ENCODE data around the gene MAP2K3. TPM values are rescaled to one million over a fixed set of nuclear protein-coding genes. Genes with fewer than 3 reads are reported as not detected.

The MAP2K3 gene
- polyA plus RNA-seq, 3 donors = 21.2 to 23.6 (median 23.4) TPM

DNA sequence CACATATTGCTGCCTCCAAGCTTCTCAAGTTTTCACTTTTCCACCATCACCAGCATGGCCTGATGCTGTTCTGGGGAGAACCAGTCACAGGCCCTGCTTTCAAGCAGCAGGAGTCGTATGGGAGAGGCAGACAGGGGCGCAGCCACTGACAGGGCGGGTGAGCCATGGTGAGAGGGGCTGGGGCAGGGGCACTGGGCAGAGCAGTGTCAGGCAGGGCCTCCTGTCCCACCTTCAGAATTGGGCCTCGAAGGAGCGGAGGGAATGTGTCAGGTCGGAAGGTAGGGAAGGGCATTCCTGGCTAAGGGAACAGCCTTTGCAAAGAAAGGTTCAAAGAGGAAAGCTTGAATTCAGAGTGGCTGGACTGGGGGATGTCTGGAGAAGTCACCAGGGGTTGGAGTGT is 4.9 kb upstream of the MAP2K3 start:
- DNase-seq = no peak

DNA sequence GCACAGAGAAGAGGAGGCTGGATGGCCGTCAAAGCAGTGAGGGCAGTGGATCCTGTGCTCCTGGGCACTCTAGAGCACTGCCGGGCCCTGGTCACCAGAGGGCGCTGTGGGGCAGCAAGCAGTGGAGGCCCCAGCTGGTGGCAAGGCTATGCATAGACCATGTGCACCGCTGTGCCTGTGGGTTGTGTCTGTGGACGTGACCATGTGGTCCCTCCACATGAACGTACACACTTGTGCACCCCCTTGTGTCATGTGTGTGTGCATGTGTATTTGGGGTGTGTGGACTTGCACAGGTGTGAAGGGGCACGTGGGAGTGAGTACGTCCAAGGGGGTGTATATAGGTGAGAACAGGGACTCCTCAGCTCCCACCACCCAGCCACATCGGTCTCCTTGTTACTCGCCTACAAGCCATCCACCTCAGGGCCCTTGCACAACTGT is 4.4 kb upstream of the MAP2K3 start:
- peak; percentile 60 for DNase-seq

DNA sequence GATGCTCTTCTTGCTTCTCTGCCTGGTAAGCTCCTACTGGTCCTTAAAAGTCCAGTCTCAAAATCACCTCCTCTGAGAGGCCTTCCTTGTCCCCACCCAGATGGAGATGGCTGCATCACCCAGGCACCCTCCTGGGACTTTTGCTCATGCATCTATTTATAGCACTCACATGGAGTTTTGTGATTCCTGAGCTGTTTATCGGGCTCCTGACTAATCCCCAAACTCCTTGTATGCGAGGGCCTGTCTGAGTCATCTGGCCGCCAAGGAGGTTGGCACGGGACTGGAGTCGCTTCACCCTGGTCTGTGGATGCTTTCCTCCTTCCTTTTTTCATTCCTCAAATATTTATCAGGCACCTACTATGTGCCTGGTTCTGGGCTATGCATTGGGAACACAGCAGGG is 2.3 kb upstream of the MAP2K3 start:
- DNase-seq = no peak

DNA sequence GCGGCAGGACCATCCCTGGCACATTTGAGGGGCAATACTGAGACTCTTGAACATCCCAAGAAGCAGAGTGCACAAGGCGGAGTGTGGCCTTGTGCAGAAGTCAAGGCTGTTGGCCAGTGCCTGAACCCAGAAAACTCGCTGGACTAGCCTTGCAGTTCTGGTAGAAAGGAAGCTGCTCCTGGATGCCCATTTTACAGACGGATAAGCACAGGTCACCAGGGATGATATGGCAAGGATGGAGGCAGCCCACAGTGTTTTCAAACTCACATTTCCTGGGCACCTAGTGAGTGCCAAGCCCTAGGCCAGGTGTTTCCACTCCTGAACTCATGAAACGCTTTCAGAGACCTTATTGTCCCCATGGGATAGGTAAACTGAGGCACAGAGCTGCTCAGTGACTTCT is 1.7 kb upstream of the MAP2K3 start:
- no peak for DNase-seq

DNA sequence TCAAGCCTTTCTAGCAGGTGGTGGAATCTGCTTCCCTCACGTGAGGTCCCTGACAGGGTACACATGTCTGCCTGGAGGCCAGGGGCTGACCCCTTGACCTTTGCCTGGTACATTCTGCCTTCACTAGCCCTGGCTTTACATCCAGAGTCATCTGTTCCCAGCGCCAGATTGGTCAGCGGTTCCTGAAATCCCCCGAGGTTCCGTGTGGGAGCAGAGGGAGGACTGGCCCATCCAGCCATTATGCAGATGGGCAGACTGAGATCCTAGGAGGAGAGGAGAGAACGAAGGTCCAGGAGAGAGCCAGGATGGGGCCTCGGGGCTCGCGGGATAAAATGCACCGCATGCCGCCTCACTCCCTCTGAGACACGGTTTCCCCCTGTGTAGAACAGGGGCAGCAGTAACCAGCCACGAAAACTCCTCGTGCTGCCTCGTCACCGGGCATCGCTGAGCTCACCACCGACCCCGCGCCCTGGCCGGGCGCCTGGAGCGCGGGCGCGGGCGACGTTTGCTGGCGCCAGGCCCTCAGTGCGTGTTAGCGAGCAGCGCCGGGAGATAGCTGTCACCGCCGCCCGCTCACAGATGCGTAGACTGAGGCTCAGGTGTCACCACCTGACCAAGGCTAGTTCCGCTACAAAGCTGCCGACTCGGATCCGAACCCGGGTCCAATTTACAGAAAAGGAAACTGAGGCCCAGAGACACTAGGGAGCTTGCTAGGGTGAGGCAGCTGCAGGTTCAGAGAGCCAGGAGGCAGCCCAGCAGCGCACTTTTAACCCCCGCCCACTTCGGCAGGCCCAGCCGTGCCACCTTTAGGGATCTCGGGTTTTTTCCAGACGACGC is 811 bp upstream of the MAP2K3 start:
- no peak for DNase-seq

DNA sequence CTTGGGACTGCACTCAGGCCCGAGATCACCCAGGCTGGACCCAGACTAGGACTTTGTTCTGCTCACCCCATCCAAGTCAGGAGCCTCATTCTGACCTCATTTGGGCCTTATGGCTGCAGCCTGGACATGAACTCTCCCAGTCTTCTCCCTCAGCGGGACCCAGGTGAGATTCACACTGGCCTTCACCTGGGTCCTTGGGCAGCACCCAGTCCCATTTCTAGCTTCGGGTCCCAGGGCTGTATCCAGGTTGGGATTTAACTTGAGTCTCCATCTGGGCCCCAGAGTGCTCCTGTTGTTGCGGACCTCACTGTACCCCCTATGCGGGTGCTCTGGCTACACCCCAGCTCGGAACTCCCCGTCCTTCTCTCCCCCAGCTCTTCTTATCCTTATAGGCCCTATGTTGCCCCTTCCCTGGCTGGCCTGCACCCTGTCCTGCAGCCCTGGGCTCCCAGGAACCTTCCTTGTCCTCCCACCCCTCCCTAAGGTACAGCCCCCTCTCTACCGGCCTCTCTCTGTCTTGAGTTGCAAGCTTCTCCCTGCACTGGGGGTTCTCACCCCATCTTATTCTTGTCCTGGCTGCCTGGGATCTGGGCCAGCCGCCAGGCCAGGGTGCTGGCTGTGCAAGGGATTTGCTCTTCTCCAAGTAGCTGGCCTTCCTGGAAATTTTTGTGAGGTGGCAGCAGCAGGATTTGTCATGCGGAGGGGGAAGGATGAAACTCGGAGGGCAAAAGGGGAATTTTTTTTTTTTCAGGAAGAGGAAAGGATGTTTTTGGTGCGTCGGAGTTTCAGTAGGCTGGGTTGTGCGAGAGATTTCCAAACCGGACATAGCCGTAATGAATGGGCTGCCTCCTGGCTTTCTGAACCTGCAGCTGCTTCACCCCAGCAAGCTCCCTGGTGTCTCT is 904 bp downstream of the MAP2K3 start:
- DNase-seq = no peak

DNA sequence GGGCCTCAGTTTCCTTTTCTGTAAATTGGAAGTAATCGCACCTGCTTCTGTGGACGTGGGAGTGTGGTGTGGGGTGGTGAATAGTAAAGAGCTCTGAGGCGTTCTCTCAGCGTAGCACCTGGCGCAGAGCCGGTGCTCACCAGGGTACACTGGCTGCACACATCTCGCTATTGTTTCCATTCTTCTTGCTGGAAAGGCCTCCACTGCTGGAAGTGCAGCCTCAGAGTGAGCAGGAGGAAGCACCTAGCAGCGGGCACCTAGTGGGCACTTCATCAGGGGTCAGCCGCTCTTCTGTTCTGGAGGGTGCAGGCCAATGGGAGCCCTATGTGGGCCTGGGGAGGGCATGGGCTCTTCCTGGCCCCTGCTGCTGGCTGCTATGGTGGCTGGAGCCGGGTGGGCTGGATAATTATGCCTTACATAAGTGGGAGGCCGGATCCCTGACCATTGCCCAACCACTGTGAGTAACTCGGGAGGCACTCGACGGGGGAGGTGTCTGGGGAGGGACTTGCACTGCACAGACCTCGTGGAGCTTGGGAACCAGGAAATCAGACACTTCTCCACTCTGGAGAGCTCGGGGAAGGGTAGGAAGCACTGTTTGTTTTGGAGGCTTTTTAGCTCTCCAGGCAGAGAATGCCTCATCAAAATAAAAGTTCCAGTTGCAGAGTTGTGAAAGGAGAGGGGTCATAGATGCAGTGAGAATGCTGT is 1.7 kb downstream of the MAP2K3 start:
- peak; percentile 88 for DNase-seq

DNA sequence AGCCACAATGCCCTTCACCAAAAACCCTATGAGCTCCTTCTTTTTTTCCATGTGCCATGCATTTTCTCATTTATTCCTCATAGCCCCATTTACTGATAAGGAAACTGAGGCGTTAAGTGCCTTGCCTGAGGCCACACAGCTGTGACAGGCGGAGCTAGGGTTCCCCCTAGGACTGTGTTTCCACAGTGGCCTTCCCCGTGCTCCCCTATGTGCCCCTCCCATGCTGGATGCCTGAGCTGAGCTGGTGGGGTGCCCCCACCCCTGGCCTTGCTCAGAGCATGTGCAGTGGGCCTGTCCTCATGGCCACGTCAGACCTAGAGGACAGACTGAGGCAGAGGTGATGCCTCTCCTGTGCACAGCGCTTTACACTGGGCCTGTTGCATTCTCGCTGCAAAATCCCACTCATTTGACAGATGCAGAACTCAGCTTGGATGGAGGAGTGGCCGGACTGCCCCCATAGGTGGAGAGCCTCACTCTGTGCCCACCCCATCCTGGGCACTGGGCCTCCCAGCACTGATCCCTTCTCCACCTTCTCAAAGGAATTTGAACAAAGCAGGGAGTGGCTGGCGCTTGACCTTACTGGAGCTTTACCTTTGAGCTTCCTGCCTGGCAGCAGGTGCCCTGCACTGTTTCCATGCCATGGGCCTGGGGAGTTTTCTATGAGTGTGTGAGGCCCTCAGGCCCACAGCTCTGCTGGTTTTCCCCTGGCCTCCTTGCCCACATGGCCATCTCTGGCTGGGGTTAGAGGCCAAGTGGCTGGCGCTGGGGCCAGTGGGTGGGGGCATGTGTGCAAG is 2.6 kb downstream of the MAP2K3 start:
- no peak for DNase-seq

DNA sequence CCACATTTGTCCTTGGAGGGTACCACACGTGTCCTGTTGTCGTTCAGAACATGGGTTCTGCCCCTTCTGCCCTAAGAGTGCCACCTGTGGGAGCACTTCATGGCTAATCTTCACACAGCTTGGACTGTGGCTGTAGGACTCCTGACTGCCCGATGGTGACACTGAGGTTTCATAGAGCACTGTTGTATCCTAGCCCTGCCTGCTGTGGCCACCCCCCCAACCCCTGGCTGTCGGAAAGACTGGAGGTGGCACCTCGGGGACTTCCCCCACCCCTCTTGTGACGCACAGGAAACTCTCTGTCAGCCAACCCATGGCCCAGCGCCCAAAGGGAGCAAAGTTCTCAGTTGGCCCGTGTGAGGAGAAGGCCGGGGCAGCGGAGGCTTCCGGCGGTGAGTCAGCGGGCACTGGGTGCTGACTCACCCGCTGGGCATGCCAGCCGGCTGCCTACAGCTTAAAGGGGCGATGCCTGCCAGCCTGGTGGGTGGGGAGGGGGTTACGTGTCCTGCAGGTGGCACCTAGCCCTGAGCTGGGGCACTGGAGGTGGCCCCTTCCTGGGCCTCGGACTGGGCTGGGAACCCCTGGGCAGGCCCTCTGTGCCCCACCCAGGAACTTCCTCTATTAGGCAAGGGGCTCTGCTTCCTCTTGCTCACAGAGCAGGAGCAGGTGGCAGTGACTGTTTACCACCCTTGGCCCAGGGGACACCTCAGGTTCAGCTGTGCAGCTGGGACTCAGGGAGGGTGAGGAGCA is 3.4 kb downstream of the MAP2K3 start:
- DNase-seq = no peak

DNA sequence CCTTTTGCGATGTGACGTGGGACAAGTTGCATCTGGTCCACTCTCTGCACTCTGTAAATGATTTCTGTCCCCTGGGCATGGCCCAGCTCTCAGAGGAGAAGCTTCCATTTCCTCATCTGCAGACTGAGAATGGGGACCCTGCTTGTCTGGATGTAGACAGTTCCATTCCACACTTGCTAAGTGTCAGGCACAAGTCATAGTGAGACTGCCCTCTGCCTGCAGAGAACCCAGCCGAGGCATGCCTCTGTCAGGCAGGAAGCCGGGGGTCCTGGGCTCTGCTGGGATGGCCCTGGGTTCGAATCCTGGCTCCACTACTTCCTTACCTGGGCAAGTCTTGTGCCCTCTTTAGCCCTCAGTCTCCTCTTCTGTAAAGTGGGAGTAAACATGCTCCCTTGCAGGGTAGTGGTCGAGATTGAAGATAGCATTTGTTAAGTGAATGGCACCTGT is 4.1 kb downstream of the MAP2K3 start:
- DNase-seq = no peak

DNA sequence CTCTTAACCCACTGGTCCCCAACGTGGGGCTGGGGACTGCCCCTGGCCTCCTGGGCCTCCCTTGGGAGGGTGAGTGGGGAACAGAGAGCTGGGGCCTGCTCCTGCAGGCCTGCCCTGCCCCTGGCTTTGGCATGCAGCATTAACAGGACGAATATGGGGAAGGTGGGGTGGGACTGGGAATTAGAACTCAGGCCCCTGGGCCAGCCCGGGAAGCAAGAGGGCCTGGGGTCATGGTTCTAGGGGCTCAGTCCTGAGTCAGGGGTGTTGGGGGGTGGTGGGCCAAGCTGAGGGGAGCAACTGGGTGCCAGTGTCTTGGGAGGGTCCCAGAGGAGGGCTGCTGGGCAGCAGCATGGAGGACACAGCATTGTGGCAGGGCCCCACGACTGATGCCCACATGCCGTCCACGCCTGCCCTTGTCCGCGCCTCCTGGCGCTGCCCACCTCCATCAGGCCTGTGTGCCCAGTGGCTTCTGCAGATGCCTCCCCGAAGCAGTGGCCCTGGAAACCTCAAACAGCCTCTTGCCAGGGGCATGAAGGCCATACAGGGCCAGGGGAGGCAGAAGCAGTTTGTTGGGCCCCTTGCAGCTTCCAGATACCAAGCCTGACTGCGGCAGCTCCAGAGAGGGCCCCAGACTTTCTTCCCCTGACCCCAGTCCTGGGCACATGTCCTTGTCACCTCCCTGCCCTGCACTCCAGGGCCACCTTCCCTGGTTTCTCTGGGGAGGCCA is 4.8 kb downstream of the MAP2K3 start:
- no peak for DNase-seq

DNA sequence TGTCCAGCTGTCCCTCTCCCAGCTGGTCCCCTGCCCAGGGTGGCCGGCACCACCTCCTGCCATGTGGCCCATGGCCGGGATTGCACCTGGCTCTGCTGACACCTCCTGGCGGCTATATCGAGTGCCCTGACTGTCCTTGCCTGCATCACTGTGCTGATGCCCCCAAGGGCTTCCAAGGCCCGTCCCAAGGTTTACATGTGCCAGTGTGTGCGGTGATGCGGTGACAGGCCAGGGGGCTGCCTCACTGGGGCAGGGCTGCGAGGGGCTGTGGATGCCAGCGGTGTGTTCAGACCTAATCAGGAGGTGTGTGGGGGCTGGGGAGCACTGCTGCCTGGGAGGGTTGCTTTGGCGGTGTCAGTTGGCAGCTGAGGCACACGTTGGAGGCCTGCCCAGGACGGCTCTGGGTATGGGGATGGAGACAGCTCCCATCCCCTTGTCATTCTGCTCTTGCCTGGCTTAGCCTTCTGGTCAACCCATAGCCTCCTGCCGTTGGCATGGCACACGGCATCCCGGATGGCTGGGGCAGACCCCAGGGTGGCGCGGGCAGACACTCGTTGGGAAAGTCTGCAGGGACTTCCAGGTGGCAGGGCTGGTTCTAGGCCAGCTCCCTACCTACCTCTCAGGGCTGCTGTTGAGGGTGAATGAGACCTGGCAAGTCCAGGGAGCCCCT is 5.5 kb downstream of the MAP2K3 start:
- DNase-seq = no peak

DNA sequence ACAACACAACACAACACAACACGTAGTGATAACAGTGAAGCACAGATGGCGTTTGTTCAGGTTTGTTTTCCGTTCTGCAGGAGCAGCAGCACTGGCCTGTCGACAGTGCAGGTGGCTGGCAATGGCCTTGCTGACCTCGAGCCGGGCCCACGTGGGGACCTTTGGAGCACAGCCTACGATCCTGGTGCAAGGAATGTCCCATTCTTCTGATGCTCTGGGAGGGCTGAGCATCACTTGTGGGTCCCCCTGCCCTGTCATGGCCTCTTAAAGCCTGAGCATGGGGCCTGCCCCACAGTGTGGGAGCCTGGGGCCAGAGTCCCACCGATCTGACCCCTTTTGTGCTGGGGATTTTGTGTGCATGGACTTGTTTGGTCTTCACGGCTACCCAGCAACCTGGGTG is 6.8 kb downstream of the MAP2K3 start:
- no peak for DNase-seq

DNA sequence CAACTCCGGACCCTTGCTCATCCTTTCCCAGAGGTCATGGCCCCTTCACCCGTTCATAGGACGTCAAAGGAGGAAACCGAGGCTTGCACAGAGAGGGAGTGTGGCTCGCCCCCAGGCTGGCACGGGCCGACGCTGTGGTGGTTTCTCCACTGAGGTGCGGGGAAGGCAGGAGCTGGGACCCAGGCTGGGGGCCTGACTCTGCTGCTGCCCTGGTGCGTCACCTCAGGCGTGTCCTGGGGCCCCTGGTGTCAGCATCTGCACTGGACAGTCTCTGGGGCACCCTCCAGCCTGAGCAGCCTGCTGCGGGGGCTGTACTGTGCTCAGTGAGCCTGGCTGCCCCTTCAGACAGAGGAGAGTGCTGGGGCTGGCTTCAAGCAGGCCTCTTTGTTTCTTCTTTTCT is 7.4 kb downstream of the MAP2K3 start:
- DNase-seq = no peak

DNA sequence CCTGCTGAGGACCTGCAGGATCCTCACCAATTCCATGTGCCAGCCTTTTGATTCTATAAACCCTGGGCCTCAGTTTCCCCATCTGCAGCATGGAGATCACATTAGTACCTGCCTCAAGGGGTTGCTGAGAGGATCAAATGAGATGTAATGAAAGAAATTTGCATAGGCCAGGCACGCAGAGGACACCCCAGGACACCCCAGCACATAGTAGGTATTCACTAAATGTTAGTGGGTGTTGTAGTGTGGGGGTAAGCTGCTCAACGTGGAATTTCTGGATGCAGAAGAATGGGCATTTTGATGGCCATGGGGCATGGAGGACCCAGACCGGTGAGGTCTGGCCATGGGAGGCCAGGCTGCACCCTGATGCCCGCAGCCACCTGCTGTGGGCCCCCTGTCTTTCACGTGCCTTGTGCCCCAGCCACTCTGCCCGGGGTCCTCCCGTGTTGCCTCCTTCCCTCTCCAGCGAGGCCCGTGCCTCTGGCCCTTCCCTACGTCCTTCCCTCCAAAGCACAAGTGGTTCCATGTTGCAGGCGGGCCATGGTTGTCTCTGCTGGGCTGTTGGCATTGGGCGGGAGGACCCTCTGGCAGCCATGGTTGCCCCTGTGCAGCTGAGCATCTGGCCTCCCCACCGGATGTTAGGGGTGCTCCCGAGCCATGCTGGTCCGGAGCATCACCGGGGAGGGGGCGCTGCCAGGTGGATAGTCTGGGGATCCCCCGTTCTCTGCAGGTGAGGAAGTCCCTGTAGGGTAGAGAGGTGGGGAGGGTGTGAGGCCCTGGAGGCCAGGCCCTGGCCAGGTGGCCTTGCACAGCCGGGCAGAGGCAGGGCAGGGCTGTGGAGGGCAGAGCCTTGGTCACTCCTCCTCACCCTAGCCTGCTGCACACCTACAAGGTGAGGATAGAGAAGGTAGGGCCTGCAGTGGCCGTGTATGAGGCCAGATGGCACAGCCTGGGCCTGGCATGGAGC is 8.6 kb downstream of the MAP2K3 start:
- no peak for DNase-seq

DNA sequence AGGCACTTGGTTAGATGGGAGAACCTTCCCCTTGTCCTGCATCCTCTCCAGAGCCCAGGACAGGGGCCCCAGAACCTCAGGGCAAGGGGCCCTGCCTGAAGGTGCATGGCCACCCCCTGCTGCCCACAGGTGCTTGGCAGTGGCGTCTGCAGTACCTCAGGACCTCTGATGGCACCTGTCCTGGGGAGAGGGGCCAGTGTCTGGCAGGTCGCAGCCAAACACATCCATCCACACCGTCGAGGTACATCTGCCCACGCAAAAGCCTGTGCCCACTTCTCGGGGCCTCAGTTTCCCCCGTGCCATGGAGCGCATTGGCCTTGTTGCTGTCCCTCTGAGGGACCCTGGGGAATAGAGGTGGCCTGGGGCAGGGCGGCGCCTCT is 9.3 kb downstream of the MAP2K3 start:
- DNase-seq = no peak

DNA sequence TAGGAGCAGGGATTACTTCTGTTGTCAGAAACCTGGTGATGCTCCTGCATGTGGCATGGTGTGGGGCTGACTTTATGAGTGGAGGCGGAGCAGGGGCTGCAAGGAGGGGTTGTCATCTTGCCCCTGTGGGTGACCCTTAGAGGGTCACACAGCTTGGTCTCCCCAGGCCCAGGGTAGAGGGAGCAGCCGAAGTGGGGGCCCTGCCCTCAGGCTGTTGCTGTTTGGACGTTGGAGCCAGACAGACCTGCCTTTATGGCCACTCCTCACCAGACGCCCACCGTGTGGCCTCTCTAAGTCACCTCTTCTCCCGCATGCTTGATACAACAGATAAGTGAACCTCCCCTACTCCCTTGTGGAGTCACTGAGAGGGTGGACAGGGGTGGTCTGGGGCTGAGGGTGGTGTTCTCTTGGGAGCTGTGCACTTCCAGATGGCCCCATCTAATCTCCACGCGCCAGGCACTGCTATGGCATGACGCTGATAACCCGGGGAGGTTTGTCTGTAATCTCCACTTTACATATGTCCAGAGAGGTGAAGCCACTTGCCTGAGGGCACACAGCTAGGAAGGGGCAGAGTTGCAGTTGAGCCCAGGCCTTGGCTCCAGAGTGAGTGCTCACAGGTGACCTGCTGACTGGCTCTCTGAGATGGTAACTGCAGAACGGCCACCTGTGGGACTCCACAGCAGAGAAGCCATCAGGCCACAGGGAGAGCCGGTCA is 10.0 kb downstream of the MAP2K3 start:
- no peak for DNase-seq

All from renal pelvis (tissue), 4 donors.